ENCODE results near the gene KCNJ5. TPM values are rescaled to one million over a fixed set of nuclear protein-coding genes. Genes with fewer than 3 reads are reported as not detected.

The KCNJ5 gene
- 0.12 TPM in 1 of 2 replicates, not detected in the other for total RNA-seq

DNA sequence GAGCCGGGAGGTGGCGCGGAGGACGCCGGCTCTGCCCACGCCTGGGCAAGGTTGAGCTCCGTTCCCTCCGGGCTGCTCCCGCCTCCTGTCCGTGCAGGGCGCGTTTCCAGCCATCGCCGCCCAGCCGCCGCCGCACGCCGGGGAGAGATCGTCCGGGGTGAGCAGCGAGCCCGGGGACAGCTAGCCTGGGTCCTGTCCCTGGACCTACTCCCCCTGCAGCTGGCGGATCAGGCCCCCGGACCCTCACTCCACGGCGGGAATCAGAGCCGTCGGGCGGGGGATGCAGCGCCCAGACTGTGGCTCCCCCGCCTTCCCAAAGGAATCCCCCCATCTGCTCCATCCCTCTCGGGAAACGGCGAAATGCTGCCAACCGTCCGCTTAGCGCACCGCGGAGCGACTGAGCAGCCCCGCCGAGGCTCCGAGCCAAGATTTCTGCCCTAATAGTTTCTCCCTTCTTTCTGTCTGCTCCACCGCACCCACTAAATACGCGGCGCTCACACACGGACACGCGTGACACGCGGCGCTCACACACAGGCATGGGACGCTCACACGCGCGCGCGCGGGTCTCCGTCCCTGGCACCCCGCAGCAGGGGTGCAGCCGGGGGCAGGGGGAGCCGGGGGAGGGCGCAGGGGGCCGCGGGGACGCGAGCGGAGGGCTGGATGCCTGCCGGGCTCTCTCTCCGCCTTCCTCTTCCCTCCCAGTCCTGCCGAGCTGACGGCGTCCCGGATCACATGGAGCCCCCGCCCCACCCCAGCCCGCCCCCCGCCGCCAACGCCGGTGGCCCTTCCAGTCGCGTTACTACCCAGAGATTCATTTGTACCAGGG lies at the start of gene KCNJ5:
Gene KCNJ5 (plus strand): TSS at position 814 of the 826 bp plus-strand sequence. CDS start 19,918 bp downstream, outside the sequence.
- peaks cover 55% of the 10 kb centered on the region for H3K27me3 Mint-ChIP-seq (ENCODE audit: insufficient read depth)

DNA sequence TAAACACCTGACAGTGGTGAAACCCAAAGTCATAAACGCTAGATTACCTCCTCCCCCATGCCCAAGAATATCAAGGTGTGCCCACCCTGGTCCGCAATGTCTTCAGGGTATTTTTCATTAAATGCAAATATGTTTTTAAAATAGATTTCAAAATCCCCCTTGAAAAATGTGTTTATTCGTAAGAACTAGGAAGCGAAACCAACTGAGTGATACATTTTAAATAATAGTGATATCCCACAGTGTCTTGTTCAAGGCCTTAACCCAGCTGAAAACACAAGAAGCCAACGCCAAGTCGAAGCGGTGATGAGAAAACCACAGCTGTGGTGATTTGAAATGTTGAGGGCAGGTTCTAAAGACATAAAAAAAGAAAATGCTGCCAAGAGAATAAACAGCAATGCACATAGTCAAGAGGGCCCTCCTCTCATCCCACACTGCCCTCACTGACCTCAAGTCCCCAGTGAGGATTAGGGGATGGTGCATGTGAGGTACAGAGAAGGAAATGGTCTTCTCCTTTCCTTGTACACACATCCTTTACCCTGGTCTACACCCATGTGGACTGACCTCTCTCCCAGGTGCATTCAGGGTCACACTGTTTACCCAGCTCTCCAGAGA lies 49.6 kb upstream of the KCNJ5 start:
- H3K27me3 Mint-ChIP-seq (ENCODE audit: insufficient read depth), result peaks cover 3% of the 10 kb centered on the region
- no peak overlapping the region for H3K4me3 Mint-ChIP-seq
- no peak overlapping the region for H3K27ac Mint-ChIP-seq
- H3K36me3 Mint-ChIP-seq (ENCODE audit: low read depth), result peaks cover 6% of the 10 kb centered on the region
- peaks cover 9% of the 10 kb centered on the region for H3K9me3 Mint-ChIP-seq
- peaks cover 47% of the 10 kb centered on the region for H3K4me1 Mint-ChIP-seq (ENCODE audit: low read depth)
- intact Hi-C loops (cut with micrococcal nuclease), result no loop called here
- no peak for DNase-seq (ENCODE audit: low spot score)

More for the DNA sequence above, at the start of gene KCNJ5:
- no peak for DNase-seq (ENCODE audit: low spot score)
- Mint-ChIP-seq H3K4me1 (ENCODE audit: low read depth) (peaks cover 6% of the 10 kb centered on the region), H3K27ac (no peak within 1 kb of the TSS), H3K9me3 (no peaks in the 10 kb centered on the region), H3K36me3 (ENCODE audit: low read depth) (no peaks in the 10 kb centered on the region), H3K4me3 (peak within 1 kb of the TSS; percentile 73)
- intact Hi-C loops (cut with micrococcal nuclease), result no loop called here

DNA sequence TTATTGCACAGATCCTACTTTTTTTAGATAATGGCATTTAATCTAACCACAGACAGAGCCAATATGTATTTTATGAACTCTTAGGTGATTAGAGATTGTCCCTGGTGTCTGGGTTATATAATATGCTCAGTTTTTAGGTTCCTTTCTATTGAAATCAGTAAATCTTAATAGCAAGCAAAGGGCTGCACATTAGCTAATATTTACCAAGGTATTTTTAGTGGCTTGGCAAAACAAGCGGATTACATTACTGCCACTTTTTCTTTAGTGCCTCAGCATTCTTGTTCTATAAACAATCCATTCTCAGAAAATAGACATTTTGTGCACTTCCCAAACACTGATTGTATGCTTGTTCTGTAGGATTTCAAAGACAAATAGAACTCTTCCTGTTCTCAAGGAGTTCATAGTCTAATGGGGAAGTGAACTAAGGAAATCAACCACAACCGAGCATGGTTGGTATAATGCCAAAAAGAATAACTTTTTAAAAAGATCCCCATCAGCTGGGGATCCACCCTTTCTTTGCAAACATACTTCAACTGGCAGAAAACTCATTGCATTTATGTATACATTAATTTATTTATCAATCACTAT lies 47.9 kb upstream of the KCNJ5 start:
- peaks cover 6% of the 10 kb centered on the region for H3K36me3 Mint-ChIP-seq (ENCODE audit: low read depth)
- peaks cover 5% of the 10 kb centered on the region for H3K9me3 Mint-ChIP-seq
- H3K27ac Mint-ChIP-seq, result no peak overlapping the region
- DNase-seq (ENCODE audit: low spot score), result no peak
- intact Hi-C loops (cut with micrococcal nuclease), result no loop called here
- H3K4me3 Mint-ChIP-seq, result no peak overlapping the region
- H3K4me1 Mint-ChIP-seq (ENCODE audit: low read depth), result peaks cover 35% of the 10 kb centered on the region
- H3K27me3 Mint-ChIP-seq (ENCODE audit: insufficient read depth), result peaks cover 3% of the 10 kb centered on the region

DNA sequence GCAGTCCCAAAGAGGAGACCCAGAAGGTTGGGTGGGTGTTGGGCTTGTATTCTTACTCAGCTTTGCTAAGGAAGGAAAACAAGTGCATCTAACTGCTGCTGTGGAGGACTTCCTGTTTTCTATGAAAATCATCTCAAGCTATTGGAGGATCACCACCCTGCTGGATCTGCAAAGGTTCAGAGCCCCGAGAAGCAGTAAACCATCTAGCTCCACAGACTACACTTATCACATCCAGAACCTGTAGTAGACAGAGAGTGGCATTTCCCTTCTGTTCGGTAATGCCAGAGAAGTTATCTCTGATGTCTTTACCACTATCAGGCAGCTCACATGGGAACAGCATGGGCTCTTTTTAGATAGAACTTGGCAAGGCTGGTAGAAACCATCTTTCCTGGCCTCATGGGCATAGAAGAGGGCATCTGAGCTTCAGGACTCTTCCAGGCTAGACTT lies 45.8 kb upstream of the KCNJ5 start:
- Mint-ChIP-seq H3K27me3 (ENCODE audit: insufficient read depth) (peaks cover 3% of the 10 kb centered on the region), H3K4me3 (no peak overlapping the region)

DNA sequence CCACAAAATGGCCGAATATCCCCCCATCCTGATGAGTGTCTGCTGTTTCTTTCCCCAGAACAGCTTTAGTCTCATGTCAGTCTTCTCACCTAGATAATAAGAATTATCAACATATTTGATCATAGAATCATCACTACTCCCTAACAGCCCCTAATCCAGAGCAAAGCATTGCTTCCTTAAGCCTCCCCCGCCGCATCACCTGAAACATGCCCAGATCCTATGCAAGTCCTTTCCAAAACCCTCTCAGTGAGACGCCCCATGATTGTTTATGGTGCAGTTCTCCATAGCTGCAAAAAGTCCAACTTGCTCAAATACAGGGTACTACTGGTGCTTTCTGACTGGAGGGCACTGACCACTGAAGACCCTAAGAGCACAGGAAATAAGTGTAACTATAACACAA lies 44.2 kb upstream of the KCNJ5 start:
- Mint-ChIP-seq H3K9me3 (peaks cover 4% of the 10 kb centered on the region), H3K27me3 (ENCODE audit: insufficient read depth) (no peaks in the 10 kb centered on the region), H3K27ac (no peak overlapping the region), H3K4me3 (no peak overlapping the region), H3K4me1 (ENCODE audit: low read depth) (peaks cover 29% of the 10 kb centered on the region), H3K36me3 (ENCODE audit: low read depth) (peaks cover 3% of the 10 kb centered on the region)
- no peak for DNase-seq (ENCODE audit: low spot score)
- intact Hi-C loops (cut with micrococcal nuclease), result no loop called here

More for the DNA sequence above, 45.8 kb upstream of the KCNJ5 start:
- H3K36me3 Mint-ChIP-seq (ENCODE audit: low read depth), result peaks cover 6% of the 10 kb centered on the region
- peaks cover 5% of the 10 kb centered on the region for H3K9me3 Mint-ChIP-seq
- no peak for DNase-seq (ENCODE audit: low spot score)
- H3K4me1 Mint-ChIP-seq (ENCODE audit: low read depth), result peaks cover 37% of the 10 kb centered on the region
- intact Hi-C loops (cut with micrococcal nuclease), result no loop called here
- H3K27ac Mint-ChIP-seq, result peak overlapping the region; percentile 21

GRCh38 chr11:128848815-128849455 lies 42.2 kb upstream of the KCNJ5 start:
- intact Hi-C loops (cut with micrococcal nuclease), result no loop called here
- Mint-ChIP-seq H3K27me3 (ENCODE audit: insufficient read depth) (no peaks in the 10 kb centered on the region), H3K36me3 (ENCODE audit: low read depth) (peaks cover 3% of the 10 kb centered on the region), H3K4me1 (ENCODE audit: low read depth) (peaks cover 25% of the 10 kb centered on the region), H3K4me3 (no peak overlapping the region), H3K9me3 (no peaks in the 10 kb centered on the region), H3K27ac (no peak overlapping the region)
- peak; percentile 38 for DNase-seq (ENCODE audit: low spot score)

DNA sequence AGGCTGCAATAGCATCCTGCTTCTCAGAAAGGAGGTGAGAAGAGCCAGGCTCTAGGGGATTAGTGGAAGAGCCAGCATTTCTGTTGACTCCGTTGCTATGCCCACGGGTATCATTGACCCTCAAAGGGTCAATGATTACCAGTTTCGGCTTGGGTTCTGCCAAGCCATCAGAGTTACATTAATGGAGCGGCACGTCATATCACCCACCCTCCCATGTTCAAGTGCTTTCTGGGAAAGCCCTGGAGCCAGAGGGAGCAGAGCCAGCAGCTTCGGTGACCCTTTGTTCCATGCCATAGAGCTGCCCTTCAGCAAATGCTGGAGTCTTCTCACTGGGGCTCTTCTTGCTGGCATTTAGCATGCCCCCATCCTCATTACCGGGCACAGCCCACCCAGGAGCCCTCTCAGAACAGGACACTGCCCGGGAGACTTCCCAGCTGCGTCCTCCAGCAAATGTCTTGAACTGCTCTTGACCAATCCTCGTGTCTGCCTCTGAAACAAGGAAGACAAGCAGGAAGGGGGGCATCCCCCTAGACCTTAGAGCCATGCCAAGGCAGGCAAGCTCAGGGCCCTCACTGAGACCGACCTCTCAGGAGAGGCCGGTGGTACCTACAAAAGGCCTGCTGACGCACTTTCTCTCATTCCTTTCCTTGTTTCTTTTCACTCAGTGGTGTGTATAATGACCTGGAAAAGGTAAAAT lies 38.7 kb upstream of the KCNJ5 start:
- intact Hi-C loops (cut with micrococcal nuclease), result no loop called here
- Mint-ChIP-seq H3K27ac (no peak overlapping the region), H3K9me3 (no peaks in the 10 kb centered on the region), H3K4me3 (no peak overlapping the region), H3K36me3 (ENCODE audit: low read depth) (no peaks in the 10 kb centered on the region), H3K4me1 (ENCODE audit: low read depth) (peaks cover 5% of the 10 kb centered on the region), H3K27me3 (ENCODE audit: insufficient read depth) (peaks cover 3% of the 10 kb centered on the region)
- no peak for DNase-seq (ENCODE audit: low spot score)

DNA sequence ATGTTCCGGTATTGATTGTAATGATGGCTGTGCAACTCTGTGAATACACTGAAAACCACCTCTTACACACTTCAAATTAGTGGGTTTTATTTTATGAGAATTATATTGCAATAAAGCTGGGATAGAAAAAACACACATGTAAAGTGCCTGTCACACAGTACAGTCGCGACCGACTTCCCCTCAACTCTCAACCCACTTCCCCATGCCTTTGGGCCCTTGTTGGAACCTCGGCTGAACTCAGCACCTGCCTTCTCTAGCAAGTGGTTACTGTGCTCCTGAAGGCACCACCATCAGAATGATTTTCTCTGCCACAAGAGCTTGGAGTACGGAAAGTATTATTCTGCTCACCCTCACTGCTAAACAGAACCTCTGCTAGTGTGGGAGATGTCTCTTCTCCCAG lies 37.6 kb upstream of the KCNJ5 start:
- H3K36me3 Mint-ChIP-seq (ENCODE audit: low read depth), result no peaks in the 10 kb centered on the region
- intact Hi-C loops (cut with micrococcal nuclease), result no loop called here
- H3K4me3 Mint-ChIP-seq, result no peak overlapping the region
- no peaks in the 10 kb centered on the region for H3K9me3 Mint-ChIP-seq
- DNase-seq (ENCODE audit: low spot score), result no peak
- no peak overlapping the region for H3K27ac Mint-ChIP-seq
- H3K27me3 Mint-ChIP-seq (ENCODE audit: insufficient read depth), result peaks cover 8% of the 10 kb centered on the region
- peaks cover 1% of the 10 kb centered on the region for H3K4me1 Mint-ChIP-seq (ENCODE audit: low read depth)

GRCh38 chr11:128854841-128855240 lies 36.3 kb upstream of the KCNJ5 start:
- intact Hi-C loops (cut with micrococcal nuclease), result no loop called here
- H3K36me3 Mint-ChIP-seq (ENCODE audit: low read depth), result no peaks in the 10 kb centered on the region
- H3K4me3 Mint-ChIP-seq, result no peak overlapping the region
- peaks cover 8% of the 10 kb centered on the region for H3K27me3 Mint-ChIP-seq (ENCODE audit: insufficient read depth)
- H3K4me1 Mint-ChIP-seq (ENCODE audit: low read depth), result peaks cover under 1% of the 10 kb centered on the region
- H3K27ac Mint-ChIP-seq, result no peak overlapping the region
- no peak for DNase-seq (ENCODE audit: low spot score)
- no peaks in the 10 kb centered on the region for H3K9me3 Mint-ChIP-seq

DNA sequence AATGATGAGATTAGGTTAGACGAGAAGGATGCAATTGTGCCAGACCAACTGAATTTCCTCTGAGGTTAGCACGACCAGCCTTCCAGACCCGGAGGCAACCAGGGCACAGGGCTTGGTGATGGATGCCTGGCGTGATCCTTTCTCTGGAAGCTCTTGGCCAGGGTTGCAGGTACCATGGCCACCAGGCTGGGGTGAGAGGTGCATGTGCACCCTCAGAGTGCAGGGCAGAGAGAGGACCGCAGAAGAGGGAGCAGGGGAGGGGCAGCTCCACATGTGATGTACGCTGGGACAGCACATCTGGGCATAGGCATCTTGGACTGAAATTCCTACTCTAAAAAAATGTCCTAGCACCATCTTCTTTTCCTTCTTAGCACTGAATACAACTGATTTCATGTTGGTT lies 34.9 kb upstream of the KCNJ5 start:
- no peak for DNase-seq (ENCODE audit: low spot score)
- intact Hi-C loops (cut with micrococcal nuclease), result no loop called here
- Mint-ChIP-seq H3K27me3 (ENCODE audit: insufficient read depth) (peaks cover 8% of the 10 kb centered on the region), H3K4me3 (no peak overlapping the region), H3K36me3 (ENCODE audit: low read depth) (no peaks in the 10 kb centered on the region), H3K27ac (no peak overlapping the region), H3K4me1 (ENCODE audit: low read depth) (peaks cover 6% of the 10 kb centered on the region), H3K9me3 (no peaks in the 10 kb centered on the region)

- Mint-ChIP-seq H3K27me3 (ENCODE audit: insufficient read depth) (peaks cover 8% of the 10 kb centered on the region), H3K4me1 (ENCODE audit: low read depth) (peaks cover 6% of the 10 kb centered on the region), H3K36me3 (ENCODE audit: low read depth) (no peaks in the 10 kb centered on the region), H3K4me3 (no peak overlapping the region), H3K9me3 (no peaks in the 10 kb centered on the region), H3K27ac (no peak overlapping the region)
- DNase-seq (ENCODE audit: low spot score), result no peak
- intact Hi-C loops (cut with micrococcal nuclease), result no loop called here
Observed at GRCh38 chr11:128857341-128857740, 33.8 kb upstream of the KCNJ5 start.

Data from activated T-helper 1 cell treated with anti-CD3 and anti-CD28 coated beads, Interleukin-12 subunit alpha, Interleukin-12 subunit beta, Interleukin-2, Interleukin-4 antibody, amounts not matched to agents 30 ng/mL and 10 ng/mL and 1 ng/mL, durations not matched to agents 14 hours and 24 hours and 36 hours (primary cell).